ENCODE results near the gene VPS45.
"Not testable (repeated sequence)": the region's sequence is repeated elsewhere in the genome, so short reads cannot be mapped to it uniquely, and the experiment has no call there.

VPS45 gene, protein sequence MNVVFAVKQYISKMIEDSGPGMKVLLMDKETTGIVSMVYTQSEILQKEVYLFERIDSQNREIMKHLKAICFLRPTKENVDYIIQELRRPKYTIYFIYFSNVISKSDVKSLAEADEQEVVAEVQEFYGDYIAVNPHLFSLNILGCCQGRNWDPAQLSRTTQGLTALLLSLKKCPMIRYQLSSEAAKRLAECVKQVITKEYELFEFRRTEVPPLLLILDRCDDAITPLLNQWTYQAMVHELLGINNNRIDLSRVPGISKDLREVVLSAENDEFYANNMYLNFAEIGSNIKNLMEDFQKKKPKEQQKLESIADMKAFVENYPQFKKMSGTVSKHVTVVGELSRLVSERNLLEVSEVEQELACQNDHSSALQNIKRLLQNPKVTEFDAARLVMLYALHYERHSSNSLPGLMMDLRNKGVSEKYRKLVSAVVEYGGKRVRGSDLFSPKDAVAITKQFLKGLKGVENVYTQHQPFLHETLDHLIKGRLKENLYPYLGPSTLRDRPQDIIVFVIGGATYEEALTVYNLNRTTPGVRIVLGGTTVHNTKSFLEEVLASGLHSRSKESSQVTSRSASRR

DNA sequence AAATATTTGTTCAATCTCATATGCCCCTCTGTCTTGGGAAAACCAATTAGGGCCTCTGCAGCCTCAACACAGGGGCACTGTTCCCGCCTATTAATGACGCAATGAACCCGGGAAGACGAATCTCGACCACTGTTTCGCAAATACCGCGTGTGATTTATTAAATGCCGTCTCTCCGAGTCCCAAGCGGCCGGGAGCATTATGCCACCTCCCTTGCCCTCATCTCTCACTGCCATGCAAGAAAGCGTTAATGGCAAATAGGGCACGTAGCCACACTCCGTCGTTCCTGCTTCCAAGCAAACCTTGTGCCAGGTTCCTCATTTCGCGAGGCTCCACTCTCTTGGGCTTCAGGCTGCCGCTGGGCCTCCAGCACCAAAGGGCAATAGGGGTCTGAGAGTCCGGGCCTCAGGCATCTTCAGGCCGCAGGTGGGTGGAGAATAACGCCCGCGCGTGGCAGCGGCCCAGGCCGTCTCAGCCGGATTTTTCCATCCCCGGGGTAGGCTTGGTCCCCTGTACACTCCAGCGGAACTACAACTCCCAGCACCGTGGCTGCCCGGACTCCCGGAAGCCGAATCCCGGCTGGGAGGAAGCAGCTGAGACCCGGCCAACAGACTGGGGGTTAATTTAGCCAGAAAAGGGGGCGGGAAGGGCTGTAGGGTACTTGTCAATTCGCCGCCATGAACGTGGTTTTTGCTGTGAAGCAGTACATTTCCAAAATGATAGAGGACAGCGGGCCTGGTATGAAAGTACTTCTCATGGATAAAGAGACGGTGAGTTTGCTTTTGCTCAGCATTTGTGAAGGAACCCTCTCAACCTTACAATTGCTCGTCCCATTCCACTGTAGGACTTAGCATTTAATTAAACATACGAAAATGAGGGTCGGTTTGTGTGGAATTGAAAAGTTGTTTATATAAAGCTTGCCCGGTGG lies at the start of gene VPS45:
Gene VPS45, plus strand, starts transcription at position 593 of the 925 bp plus-strand sequence. Its CDS starts 82 bp downstream, at position 675.
- DNase-seq, result peak; percentile 93

DNA sequence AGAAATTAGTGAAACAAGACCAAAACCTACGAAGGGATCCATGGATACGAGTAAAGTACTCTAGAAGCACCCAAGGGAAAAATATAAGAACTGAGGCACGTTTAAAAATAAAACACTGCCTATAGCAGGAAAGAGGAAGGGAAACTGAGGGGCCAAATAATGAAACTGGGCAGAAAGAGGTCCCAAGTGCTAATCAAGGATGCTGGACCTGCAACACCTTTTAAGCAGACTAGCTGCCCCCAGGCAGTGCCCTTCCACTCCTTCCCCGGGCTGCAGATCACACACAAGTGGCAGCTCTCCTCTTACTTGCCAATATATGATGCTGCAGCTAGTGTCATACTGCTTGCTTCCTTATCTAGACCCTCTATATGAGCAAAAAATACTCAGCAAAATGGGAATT lies 49.4 kb upstream of the VPS45 start:
- DNase-seq, result no peak

DNA sequence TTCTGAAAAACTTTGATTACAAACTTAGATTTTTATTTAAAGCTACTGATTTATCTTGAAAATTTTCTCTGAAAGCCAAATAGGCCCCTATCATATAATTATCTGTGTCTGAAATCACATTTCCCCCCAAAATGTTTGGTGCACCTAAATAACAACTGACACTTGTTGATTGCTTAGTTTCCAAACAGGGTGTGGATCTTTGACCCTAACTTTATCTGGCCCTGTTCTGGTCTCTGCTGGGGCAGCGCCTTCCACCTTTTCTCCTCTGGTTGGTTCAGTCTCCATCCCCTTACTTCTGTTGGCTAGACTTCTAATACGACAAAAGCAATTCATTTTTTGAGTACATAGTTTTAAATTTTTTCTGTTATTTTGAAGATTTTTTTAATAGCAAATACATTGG lies 46.9 kb upstream of the VPS45 start:
- DNase-seq, result no peak

DNA sequence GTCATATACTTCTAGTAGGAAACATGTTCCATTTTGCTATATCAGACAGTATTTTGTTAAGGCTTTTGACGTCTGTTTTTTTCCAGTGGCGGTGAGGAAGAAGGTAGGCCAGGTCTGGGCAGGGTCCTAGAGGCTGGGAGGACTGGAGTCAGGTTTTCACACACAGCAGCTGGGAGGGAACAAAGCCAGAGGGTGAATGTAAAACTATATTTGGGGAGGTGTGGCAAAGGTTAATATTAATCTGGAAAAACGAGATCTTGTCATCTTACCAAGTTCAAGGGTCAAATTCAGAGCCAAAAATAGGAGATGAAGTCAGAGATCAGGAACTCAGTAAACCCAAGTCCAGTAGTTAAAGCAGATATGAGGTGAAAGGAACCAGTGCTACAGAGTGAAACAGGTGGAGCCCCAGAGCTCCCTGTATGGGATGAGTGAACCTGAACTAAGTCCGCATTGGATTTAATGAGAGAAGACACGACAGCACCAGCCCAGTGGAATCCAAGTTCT lies 46.3 kb upstream of the VPS45 start:
- DNase-seq, result no peak

DNA sequence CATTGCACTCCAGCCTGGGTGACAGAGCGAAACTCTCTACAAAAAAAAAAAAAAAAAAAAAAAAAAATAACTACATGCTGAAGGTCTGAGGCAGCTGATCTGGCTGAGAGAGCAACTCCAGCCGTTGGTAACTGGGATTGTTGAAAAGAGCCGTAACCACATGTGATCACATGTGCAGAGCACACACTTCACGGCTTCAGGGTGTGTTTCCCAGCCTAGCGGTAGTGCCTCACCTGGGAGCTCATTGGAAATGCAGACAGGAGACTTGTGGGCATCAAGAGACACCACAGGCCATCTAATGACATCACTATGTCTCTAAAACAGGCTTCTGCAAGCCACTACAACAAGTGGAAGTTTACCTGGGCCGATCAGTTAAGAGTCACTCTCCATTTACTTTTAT lies 45.2 kb upstream of the VPS45 start:
- DNase-seq, result no peak

DNA sequence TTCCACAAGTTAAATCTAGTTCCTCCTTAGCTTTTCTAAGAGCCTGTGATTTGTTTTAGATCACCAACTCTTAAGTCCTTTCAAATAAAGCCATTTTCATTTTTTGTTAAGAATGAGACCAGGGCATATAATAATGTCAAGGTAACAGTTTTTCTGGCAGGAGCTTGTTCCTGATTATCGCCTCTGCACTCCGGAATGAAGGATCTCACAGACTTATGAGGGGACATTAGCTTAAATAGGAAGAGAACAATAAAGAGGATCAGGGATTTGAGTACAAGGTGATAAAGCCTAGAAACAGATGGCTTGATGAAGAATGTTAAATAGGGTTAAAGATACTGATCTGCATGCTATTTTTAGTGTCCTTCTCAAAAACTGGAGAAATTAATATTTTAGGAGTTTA lies 43.4 kb upstream of the VPS45 start:
- DNase-seq, result no peak

DNA sequence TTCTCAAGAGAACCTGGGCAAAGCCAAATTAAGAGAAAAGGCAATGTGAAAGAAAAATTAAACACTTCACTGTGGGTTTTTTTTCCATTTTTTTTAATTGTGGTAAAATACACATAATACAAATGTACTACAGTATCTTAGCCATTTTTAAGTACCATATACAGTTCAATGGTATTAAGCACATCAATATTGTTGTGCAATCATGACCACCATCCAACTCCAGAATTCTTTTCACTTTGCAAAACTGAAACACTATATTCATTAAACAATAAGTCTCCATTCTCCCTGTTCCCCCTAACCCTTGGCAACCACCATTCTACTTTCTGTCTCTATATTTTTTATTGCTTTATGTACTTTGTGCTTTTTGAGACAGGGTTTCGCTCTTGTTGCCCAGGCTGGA lies 39.3 kb upstream of the VPS45 start:
- no peak for DNase-seq

DNA sequence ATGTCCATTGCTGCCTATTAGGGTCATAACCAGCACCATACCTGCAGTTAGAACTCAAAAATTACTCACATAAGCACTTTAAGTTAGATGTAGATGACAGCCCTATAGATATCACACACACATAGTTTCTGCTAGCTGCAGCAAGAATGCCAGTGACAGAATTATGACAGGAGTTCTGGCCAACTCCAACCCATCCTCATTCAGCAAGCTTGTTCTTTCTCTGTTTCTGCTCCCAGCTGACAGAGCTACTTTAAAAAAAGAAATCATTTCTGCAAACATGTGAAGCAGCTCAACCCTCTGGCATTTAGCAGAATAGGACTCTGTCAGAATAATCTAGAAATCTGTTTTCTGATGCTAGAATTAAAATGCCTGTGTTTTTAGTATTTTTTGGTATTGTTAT lies 33.2 kb upstream of the VPS45 start:
- no peak for DNase-seq

DNA sequence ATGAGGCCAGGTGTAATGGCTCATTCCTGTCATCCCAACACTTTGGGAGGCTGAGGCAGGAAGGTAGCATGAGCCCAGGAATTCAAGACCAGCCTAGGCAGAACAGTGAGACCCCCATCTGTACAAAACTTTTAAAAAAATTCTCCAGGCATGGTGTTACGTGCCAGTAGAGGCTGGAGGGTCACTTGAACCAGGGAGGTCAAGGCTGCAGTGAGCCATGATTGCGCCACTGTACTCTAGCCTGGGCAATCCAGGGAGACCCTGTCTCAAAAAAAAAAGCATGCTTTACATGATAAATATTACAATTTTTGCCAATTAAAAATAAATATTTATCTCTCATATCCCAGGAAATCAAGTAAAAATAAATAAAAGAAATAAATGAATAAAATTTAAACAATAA lies 17.6 kb upstream of the VPS45 start:
- no peak for DNase-seq

DNA sequence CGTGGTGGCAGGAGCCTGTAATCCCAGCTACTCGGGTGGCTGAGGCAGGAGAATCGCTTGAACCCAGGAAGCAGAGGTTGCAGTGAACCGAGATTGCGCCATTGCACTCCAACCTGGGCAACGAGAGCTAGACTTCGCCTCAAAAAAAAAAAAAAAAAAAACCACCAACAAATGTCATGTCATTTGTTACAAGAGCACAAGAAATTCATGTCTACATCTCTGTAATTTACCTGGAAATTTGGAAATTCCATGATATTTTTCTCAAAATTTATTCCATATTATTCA lies 16.5 kb upstream of the VPS45 start:
- DNase-seq, result no peak

DNA sequence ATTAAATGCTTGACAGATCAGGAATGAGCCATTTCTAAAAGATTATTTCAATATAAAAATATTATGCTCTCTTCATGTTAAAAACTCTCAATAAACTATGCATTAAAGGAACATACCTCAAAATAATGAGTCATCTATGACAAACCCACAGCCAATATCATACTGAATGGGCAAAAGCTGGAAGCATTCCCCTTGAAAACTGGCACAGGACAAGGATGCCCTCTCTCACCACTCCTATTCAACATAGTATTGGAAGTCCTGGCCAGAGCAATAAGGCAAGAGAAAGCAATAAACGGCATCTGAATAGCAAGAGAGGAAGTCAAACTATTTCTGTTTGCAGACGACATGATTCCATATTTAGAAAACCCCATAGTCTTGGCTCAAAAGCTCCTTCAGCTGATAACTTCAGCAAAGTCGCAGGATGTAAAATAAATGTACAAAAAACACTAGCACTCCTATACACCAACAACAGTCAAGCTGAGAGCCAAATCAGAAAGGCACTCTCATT lies 15.6 kb upstream of the VPS45 start:
- DNase-seq, result not testable (repeated sequence)

DNA sequence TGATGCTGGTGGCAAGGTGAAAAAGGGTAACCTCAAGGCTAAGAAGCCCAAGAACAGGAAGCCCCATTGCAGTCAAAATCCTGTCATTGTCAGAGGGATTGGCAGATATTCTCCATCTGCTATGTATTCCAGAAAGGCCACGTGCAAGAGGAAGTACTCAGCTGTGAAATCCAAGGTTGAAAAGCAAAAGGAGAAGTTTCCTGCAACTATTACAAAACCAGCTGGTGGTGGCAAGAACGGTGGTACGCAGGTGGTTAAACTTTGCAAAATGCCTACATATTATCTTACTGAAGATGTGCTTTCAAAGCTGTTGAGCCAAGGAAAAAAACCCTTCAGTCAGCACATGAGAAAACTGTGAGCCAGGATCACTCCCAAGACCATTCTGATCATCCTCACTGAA lies 13.7 kb upstream of the VPS45 start:
- DNase-seq, result no peak

DNA sequence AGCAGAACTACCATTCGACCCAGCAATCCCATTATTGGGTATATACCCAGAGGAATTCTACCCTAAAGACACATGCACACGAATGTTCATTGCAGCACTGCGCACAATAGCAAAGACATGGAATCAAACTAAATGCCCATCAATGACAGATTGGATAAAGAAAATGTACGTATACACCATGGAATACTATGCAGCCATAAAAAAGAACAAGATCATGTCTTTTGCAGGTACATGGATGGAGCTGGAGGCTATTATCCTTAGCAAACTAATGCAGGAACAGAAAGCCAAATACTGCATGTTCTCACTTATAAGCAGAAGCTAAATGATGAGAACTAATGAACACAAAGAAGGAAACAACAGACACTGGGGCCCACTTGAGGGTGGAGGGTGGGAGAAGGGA lies 12.1 kb upstream of the VPS45 start:
- DNase-seq, result not testable (repeated sequence)

DNA sequence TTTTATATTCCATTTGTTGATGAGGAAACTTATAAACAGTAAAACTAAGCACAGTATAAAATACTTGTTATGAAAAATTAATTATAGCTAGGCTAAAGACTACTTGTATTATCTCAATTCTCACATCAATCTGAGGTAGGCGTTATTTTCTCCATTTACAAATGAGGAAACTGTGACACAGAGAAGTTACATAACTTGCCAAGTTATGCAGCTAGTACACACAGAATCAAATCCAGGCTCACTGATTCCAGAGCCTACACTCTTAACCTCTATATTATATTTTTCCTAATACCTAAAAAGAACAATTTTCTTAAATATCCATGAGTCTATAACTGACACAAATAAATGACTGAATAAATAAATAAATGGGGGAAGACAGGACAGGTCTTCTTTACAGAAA lies 11.2 kb upstream of the VPS45 start:
- no peak for DNase-seq

DNA sequence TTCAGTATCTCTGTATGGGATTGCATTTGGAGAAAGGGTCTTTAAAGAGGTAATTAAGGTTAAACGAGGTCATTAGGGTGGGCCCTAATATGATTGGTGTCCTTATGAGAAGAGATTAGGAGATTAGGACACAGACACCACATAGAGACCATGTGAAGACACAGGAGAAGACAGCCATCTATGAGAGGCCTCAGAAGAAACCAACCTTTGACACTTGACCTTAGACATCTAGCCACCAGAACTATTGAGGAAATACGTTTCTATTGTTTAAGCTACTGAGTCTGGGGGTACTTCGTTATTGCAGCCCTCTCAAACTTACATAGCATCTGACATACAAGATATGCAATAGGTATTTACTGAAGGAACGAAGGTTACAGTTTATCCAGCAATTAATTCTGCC lies 7.3 kb upstream of the VPS45 start:
- no peak for DNase-seq

DNA sequence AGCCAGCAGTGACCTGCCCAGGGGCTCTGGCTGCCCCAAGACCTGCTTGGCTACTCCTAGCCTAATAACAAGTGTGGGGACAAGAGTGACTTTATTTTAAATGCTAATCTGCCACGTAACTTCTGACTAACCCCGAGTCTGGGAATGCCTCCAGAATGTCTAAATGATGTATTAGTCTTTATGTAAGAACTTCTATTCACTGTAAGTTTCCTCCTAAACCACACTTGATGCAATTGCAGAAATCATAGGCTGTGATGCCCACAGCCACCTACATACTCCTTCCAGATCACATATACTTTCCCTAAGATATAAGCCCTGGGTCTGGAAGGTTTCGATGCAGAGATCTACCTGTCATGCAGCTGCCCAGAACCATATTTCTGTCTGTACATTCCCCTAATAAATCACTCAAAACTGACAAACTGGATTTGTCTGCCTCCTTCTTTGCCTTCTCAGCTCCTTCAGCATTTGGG lies 5.9 kb upstream of the VPS45 start:
- no peak for DNase-seq

DNA sequence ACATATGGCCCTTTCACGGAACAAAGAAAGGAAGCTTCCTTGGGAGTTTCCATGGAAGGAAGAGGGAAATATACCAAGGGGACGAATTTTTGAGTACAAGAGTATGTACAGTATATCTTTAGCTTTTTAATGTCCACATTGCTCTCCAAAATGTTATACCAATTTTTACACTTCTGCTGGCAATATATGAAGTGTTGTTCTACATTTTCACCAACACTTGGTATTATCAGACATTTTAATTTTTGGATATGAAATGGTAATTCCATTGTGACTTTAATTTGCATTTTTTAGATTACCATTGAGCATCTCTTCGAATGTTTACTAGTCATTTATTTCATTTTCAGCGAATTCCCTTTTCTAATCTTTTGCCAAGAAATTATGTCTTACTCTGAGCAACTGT lies 5.5 kb upstream of the VPS45 start:
- no peak for DNase-seq

DNA sequence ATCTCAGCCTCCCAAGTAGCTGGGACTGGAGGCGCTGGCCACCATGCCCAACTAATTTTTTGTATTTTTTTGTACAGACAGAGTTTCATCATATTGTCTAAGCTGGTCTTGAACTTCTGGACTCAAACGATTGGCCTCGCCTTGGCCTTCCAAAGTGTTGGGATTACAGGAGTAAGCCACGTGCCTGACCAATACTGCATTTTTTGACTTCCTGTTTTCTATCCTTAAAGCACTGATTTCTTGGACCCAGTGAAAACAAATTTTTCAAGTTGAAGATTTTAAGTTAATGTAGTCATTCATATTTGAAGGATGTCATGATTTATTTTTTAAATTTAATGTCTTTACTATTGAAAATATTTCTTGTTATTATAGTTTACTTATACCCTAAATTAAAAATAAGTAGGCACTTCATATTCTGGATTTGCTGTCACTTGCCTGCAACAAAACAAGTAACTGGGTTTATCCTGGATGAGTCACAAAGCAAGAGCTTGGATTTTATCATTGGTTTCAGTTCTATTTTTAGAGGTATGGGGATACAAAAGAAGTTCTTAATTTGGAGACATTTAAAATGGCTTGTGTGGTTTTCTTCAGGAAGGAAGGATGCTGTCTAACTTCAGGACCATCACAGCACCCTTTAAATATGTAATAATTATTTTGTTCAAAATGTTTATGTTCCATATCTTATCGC lies 2.2 kb upstream of the VPS45 start:
- no peak for DNase-seq

DNA sequence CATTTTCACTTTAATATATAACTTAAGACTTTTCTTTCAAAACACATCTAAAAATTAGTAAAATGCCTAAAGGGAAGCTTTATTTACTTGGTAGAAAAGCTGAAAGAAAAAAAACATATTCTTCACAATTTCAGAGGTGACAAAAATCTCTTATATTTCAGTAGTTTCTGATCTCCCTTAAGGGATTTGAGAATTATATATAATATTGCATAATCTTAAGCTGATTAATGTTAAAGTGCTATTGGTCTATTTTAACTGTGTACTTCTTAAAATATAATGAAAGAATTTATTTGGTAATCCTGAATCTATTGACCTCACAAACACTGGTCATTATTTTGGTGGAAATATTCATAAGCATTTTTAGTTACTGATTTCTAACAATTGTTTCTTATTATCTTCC lies 1.2 kb upstream of the VPS45 start:
- DNase-seq, result no peak

DNA sequence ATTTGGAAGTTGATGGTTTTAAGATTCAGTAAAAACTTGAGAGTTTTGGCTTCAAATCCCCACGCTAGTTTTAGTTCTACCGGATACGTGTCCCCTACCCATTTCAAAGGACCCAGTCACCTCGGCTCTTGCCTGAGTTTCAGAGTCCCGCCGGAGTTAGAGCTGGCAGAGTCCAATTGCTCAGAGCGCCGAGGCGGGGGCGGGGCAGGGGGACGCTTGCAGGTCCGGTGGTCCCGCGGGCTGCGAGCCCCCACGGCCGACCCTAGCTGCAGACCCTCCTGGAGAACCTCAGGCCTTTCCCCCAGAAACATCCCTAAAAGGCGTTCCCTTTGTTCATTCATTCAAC lies 765 bp upstream of the VPS45 start:
- peak; percentile 83 for DNase-seq

DNA sequence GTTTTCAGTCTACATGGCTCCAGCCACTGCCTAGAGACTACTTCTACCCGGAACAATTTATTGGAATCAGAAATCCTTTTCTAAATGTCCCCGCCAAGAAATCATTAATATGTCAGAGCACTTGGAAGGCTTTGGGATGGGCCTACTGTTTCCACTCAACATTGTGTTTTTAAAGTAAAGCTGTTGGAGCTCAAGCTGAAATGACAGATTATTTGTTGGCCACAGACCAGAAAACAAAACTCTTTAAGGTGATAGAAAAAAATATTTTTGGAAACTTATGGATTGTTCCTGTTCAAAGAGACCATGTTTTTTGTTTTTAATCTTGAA lies 496 bp downstream of the VPS45 start:
- no peak for DNase-seq

DNA sequence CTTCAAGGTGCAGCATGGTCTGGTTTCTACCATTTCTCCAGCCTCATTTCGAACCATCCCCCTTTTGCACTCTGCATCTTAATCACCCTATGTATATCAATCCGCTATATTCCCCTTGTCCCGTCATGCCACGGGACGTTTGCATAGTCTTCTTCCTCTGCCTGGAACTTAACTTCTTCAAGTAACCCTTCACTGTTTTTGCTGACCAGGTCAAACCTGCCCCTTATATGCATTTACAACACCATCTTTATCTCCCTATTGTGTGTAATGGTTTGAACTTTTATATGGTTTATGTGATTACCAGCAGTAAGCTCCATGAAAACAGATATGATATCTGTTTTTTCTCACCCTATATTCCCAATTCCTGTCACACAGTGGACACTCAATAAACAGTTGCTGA lies 2.3 kb downstream of the VPS45 start:
- DNase-seq, result no peak

DNA sequence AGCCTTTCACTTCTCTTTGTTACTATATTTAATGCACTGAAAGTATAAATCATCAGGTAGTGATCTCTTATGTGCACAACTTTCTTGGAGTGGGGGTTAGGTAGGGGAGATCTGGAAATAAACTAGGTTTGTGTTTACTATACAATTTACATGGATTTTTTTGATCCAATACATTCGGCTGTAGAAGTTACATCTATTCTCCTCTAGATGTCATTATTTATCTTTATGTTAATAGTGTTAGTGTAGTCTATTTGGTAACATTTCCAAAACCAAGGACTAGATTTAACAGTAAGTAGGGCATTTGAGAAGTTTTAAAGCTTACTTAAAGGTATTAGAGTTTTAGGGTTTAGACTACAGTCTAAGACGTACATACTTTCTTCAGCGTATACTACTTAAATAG lies 5.4 kb downstream of the VPS45 start:
- DNase-seq, result no peak

Measured in activated CD8-positive, alpha-beta memory T cell treated with anti-CD3 and anti-CD28 coated beads for 24 hours (primary cell).